HG03097 (cell line): ENCODE data around the gene AMBP.

ENCODE experiments used
- ATAC-seq: cut with Tn5 transposase; IDR thresholded peaks from one replicate; pipeline ENCODE4 v1.9.1; 2021; ENCODE audit not compliant: unreplicated experiment, low FRiP score

The AMBP gene

DNA sequence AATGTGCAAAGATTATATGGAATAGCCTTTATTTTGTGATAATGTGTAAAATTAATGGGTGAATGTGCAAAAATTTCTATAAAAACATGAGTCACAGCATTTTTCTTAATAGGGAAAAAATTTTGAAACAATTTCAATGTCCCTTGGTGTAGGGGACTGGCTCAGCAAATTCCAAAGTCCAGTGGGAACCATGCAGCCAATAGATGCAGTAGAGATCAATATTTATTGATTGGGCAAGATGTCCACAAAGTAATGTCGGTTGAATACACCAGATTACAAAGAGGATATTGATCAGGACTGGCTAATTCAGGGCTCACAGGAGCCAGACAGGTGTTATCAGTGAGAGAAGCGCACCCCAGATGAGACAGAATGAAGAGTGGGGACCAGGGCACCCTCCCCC, 62.5 kb downstream of the AMBP start:
- ATAC-seq = no peak

DNA sequence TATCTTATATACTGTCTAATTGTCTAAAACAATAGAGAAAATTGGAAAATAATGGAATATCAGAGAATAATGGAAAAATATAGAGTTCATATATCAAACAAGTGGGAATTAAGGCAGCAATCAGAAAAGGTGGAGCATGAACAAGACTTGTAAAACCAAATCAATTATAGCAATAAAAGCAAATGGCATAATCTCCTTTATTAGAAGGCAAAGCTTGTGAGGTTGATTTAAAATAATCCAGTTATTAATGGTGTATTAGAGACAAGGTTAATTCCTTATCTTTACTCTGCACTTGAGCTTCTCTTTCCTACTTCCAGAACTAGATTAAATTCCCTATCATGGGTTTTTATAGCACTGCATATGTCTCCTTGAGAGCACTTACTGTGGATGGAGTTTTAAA, 64.1 kb downstream of the AMBP start:
- no peak for ATAC-seq

DNA sequence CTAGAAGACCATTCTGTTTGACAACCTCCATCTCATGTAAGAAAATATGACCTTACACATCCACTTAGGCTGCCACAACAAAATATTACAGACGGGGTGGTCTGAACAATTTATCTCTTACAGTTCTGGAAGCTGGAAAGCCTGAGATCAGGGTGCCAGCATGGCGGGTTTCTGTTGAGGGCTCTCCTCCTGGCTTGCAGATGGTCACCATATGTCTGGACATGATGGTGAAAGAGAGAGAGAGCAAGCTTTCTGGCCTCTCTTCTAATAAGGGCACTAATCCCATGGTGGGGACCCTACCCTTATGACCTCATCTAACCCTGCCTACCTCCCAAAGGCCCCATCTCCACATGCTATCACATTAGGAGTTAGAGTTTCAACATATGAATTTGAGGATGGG, 66.0 kb downstream of the AMBP start:
- ATAC-seq = no peak

DNA sequence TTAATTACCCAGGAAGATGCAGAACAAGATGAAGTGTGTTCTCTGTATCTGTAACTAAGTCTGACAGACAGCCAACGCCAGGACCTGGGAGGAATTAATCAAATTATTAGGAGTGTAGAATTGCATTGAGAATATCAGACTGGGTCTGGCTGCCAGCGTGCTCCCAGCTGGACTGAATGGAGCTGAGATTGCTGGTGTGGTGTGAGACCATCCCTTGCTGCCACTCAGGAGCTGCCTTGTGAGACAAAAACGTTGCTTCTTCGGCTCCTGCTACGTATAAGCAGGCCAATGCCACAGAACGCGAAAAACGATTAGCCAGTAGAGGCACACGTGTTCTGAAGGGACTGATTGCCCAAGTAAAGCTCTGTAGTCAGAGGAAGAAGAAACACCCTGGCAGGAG, 66.8 kb downstream of the AMBP start:
- no peak for ATAC-seq
